ENCODE results near the gene HOXC4. TPM values are rescaled to one million over a fixed set of nuclear protein-coding genes. Genes with fewer than 3 reads are reported as not detected.
A peak's percentile ranks its signal among the peaks of the same experiment; 100 is the strongest.

HOXC4 gene
- total RNA-seq, 1 donor from 2014 or later: not detected

DNA sequence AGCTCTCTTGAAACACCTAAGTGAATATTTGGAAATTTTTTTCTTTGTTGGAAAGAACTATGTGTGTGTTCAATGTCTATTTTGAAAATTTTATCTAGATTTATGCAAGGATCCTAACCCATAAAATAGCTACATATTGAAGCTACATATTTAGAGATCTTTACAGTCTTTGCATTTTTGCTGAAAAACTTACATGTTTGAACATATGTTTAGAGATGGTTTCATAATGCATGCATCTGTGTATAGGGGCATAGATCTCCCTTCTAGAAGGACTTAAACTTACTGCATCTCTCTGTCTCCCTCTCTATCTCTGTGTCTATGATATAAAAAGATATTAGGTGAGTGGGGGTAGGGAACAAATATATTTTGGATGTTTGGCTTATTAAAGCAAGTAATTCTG, 8.2 kb upstream of the HOXC4 start:
- H3K4me3 ChIP-seq: no peak overlapping the region
- H3K4me1 ChIP-seq: peaks cover 11% of the 10 kb centered on the region
- H3K9me3 ChIP-seq (replicated peaks): no peaks in the 10 kb centered on the region
- H3K27ac ChIP-seq (replicated peaks): no peak overlapping the region
- intact Hi-C loops (cut with micrococcal nuclease): no loop called here
- H3K36me3 ChIP-seq: no peaks in the 10 kb centered on the region
- peaks cover 98% of the 10 kb centered on the region for H3K27me3 ChIP-seq (ENCODE audit: low read depth)
- TF ChIP-seq, protein P1, sequence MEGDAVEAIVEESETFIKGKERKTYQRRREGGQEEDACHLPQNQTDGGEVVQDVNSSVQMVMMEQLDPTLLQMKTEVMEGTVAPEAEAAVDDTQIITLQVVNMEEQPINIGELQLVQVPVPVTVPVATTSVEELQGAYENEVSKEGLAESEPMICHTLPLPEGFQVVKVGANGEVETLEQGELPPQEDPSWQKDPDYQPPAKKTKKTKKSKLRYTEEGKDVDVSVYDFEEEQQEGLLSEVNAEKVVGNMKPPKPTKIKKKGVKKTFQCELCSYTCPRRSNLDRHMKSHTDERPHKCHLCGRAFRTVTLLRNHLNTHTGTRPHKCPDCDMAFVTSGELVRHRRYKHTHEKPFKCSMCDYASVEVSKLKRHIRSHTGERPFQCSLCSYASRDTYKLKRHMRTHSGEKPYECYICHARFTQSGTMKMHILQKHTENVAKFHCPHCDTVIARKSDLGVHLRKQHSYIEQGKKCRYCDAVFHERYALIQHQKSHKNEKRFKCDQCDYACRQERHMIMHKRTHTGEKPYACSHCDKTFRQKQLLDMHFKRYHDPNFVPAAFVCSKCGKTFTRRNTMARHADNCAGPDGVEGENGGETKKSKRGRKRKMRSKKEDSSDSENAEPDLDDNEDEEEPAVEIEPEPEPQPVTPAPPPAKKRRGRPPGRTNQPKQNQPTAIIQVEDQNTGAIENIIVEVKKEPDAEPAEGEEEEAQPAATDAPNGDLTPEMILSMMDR (IDR thresholded peaks at IDR 0.05; ENCODE audit: borderline replicate concordance): no peak
- DNase-seq: no peak

DNA sequence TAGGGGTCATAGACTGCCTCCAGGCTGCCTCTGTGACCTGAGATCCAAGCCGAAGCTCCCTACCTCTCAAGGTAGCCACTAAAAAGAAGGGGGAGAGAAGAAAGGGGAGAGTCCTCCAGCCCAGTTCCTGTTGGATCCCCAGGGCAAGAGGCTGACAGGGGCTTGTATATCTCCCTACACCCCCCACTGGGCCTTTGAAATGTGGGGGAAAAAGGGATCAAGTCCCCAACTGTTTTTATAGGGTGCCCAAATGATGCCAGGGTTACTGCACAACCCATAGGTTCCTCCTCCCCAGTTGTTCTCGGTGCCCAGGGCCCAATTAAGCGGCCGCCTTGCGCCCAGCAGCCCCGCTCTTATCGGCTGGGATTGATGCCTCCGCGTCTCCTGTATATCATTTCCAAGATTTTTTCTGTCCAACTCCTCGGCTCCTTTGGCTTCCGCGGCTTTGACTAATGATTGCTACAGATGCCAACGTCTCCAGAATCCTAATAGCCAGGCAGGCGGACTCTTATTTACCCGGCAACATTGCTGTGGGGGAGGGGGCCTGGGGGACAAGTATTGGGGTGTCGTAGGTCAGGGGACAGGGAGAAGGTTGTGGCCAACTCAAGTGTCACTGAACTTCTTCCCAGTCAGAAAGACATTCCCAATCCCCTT, 7.6 kb upstream of the HOXC4 start:
- DNase-seq: no peak
- TF ChIP-seq, protein P1 (IDR thresholded peaks at IDR 0.05; ENCODE audit: borderline replicate concordance): no peak
- H3K27me3 ChIP-seq (ENCODE audit: low read depth): peaks cover 98% of the 10 kb centered on the region
- H3K4me3 ChIP-seq: no peak overlapping the region
- H3K27ac ChIP-seq (replicated peaks): no peak overlapping the region
- H3K9me3 ChIP-seq (replicated peaks): no peaks in the 10 kb centered on the region
- H3K36me3 ChIP-seq: no peaks in the 10 kb centered on the region
- peaks cover 11% of the 10 kb centered on the region for H3K4me1 ChIP-seq
- intact Hi-C loops (cut with micrococcal nuclease): no loop called here

DNA sequence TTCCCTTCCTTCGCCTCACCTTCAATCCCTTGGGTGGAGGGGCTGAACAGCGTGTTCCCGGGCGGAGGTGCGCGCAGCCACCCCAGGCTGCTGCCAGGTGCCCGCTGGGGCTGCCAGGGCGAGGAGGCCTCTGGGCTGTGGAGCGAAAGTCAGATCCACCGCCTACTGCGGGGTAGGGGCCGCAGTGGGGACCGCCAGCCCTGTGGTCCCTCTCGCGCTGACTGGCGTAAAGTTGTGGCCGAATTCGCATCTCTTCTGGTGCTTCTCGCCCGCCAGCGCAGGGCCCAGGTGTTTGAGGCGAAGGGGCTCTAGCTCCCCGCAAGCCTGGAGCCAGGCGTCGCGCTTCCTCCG, 6.9 kb upstream of the HOXC4 start:
- Histone ChIP-seq H3K27me3 (ENCODE audit: low read depth) (peaks cover 98% of the 10 kb centered on the region), H3K9me3 (replicated peaks) (no peaks in the 10 kb centered on the region), H3K27ac (replicated peaks) (no peak overlapping the region), H3K4me3 (peak overlapping the region; percentile 36), H3K36me3 (no peaks in the 10 kb centered on the region), H3K4me1 (peaks cover 11% of the 10 kb centered on the region)
- DNase-seq: no peak
- TF ChIP-seq, protein P1 (IDR thresholded peaks at IDR 0.05; ENCODE audit: borderline replicate concordance): no peak
- intact Hi-C loops (cut with micrococcal nuclease): no loop called here

DNA sequence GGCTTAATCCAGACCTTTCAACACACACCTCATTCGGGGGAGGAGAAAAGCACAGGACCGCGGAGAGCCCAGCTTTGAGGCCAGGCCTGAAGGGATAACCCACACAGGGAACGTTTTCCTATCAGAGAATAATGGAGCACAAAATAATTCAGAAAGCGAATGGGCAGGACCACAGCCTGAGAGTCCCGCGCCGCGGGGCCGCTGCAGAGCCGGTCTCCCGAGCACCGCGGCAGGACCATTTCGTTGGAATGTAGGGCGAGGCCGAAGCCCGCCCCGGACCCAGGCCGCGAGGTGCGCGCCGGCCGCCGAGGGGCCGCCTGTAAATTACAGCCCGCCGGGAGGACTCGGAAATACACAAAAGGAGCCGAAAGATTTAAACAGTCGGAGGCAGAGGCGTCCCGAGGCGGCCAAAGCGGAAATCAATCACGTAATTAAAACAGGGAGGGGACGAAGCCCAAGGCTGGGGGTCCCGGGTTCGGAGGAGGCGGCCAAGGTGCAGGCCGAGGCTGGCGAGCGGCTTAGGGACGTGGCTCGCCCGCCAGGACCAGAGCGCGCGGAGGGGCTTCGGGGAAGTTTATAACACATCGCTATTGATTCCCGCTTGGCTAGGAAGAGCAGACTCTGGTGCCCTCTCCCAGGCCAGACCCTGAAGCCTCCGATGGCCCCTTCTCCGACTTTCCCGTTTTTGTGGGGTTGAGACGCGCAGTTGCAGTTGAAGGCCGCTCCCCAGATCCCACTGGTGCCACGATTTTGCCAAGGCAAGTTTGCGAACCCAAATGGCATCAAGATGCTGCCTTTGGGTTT, 6.3 kb upstream of the HOXC4 start:
- Histone ChIP-seq H3K36me3 (no peaks in the 10 kb centered on the region), H3K27ac (replicated peaks) (no peak overlapping the region), H3K27me3 (ENCODE audit: low read depth) (peaks cover 98% of the 10 kb centered on the region), H3K9me3 (replicated peaks) (no peaks in the 10 kb centered on the region), H3K4me3 (peak overlapping the region; percentile 36), H3K4me1 (peaks cover 12% of the 10 kb centered on the region)
- intact Hi-C loops (cut with micrococcal nuclease): no loop called here
- TF ChIP-seq, protein P1 (IDR thresholded peaks at IDR 0.05; ENCODE audit: borderline replicate concordance): no peak
- no peak for DNase-seq

DNA sequence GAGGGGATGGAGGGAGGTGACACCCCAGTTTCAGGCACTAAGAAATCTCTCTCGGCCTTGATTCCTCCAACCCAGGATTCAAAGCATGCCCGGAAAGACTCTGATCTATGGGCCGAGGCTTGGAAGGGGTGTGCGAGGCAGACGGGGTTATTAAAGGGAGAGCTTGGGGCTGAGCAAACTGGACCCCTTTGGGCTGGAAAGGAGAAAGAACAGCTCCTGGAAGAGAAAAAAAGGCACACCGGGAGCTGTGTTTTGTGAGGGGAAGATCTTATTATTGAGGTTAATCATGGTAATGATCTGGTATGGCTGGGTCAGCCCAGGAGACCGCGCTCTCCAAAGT, 5.7 kb upstream of the HOXC4 start:
- Histone ChIP-seq H3K27ac (replicated peaks) (no peak overlapping the region), H3K4me1 (peaks cover 18% of the 10 kb centered on the region), H3K4me3 (no peak overlapping the region), H3K36me3 (no peaks in the 10 kb centered on the region), H3K27me3 (ENCODE audit: low read depth) (peaks cover 98% of the 10 kb centered on the region), H3K9me3 (replicated peaks) (no peaks in the 10 kb centered on the region)
- no peak for DNase-seq
- TF ChIP-seq, protein P1 (IDR thresholded peaks at IDR 0.05; ENCODE audit: borderline replicate concordance): no peak
- intact Hi-C loops (cut with micrococcal nuclease): no loop called here

All from left ventricle myocardium inferior (tissue), 1 donor.